Measurements from ENCODE around the gene SLC35D3. TPM values are rescaled to one million over a fixed set of nuclear protein-coding genes. Genes with fewer than 3 reads are reported as not detected.
A peak's percentile ranks its signal among the peaks of the same experiment; 100 is the strongest.
"Not testable (repeated sequence)": the region's sequence is repeated elsewhere in the genome, so short reads cannot be mapped to it uniquely, and the experiment has no call there.

Gene SLC35D3
- total and polyA plus RNA-seq, 2 donors: 0.02 to 0.09 TPM

- Histone ChIP-seq H3K27me3 (ENCODE audit: control insufficient read depth in 2 of 2, insufficient read depth in 1 of 2, low read length in 1 of 2) (no peaks in the 10 kb centered on the region), H3K36me3 (ENCODE audit: control insufficient read depth in 2 of 2, insufficient read depth in 2 of 2, low read length in 1 of 2) (peaks cover 0 to 4% of the 10 kb centered on the region in 2 donors), H3K27ac (ENCODE audit: low read depth in 1 of 2, low read length in 1 of 2) (no peak overlapping the region), H3K4me3 (ENCODE audit: low read length in 2 of 2) (no peak overlapping the region), H3K9me3 (ENCODE audit: control insufficient read depth in 2 of 2, insufficient read depth in 1 of 2, low read length in 1 of 2) (no peaks in the 10 kb centered on the region), H3K4me1 (ENCODE audit: control insufficient read depth in 2 of 2, insufficient read depth in 2 of 2, low read length in 2 of 2) (no peaks in the 10 kb centered on the region)
- 94% methylated on average over 3 of the region's 3 CpGs for WGBS
- DNase-seq (ENCODE audit: low read depth in 6 of 9, low spot score in 9 of 9): no peak
These were observed 31.1 kb upstream of the SLC35D3 start for GRCh38 chr6:136890986-136891385.

- Histone ChIP-seq H3K9me3 (ENCODE audit: control insufficient read depth in 2 of 2, insufficient read depth in 1 of 2, low read length in 1 of 2) (no peaks in the 10 kb centered on the region), H3K4me3 (ENCODE audit: low read length in 2 of 2) (no peak overlapping the region), H3K36me3 (ENCODE audit: control insufficient read depth in 2 of 2, insufficient read depth in 2 of 2, low read length in 1 of 2) (peaks cover 0 to 4% of the 10 kb centered on the region in 2 donors), H3K4me1 (ENCODE audit: control insufficient read depth in 2 of 2, insufficient read depth in 2 of 2, low read length in 2 of 2) (no peaks in the 10 kb centered on the region), H3K27ac (ENCODE audit: low read depth in 1 of 2, low read length in 1 of 2) (no peak overlapping the region), H3K27me3 (ENCODE audit: control insufficient read depth in 2 of 2, insufficient read depth in 1 of 2, low read length in 1 of 2) (no peaks in the 10 kb centered on the region)
- no peak for DNase-seq (ENCODE audit: low read depth in 6 of 9, low spot score in 9 of 9)
- WGBS: 88% methylated on average over 5 of the region's 5 CpGs
These were observed 28.9 kb upstream of the SLC35D3 start for GRCh38 chr6:136893187-136893586.

- Histone ChIP-seq H3K4me3 (ENCODE audit: low read length in 2 of 2) (no peak overlapping the region), H3K36me3 (ENCODE audit: control insufficient read depth in 2 of 2, insufficient read depth in 2 of 2, low read length in 1 of 2) (peaks cover 7 to 11% of the 10 kb centered on the region in 2 donors), H3K9me3 (ENCODE audit: control insufficient read depth in 2 of 2, insufficient read depth in 1 of 2, low read length in 1 of 2) (no peaks in the 10 kb centered on the region), H3K4me1 (ENCODE audit: control insufficient read depth in 2 of 2, insufficient read depth in 2 of 2, low read length in 2 of 2) (no peaks in the 10 kb centered on the region), H3K27ac (ENCODE audit: low read depth in 1 of 2, low read length in 1 of 2) (no peak overlapping the region), H3K27me3 (ENCODE audit: control insufficient read depth in 2 of 2, insufficient read depth in 1 of 2, low read length in 1 of 2) (no peaks in the 10 kb centered on the region)
- DNase-seq (ENCODE audit: low read depth in 6 of 9, low spot score in 9 of 9): no peak
- 98% methylated on average over 3 of the region's 3 CpGs for WGBS
These were observed 26.2 kb upstream of the SLC35D3 start for GRCh38 chr6:136895901-136896300.

- H3K4me1 ChIP-seq (ENCODE audit: control insufficient read depth in 2 of 2, insufficient read depth in 2 of 2, low read length in 2 of 2): no peaks in the 10 kb centered on the region
- H3K9me3 ChIP-seq (ENCODE audit: control insufficient read depth in 2 of 2, insufficient read depth in 1 of 2, low read length in 1 of 2): peaks cover 0 to 1% of the 10 kb centered on the region in 2 donors
- no peaks in the 10 kb centered on the region for H3K27me3 ChIP-seq (ENCODE audit: control insufficient read depth in 2 of 2, insufficient read depth in 1 of 2, low read length in 1 of 2)
- DNase-seq (ENCODE audit: low read depth in 6 of 9, low spot score in 9 of 9): no peak
- peaks cover 12 to 15% of the 10 kb centered on the region in 2 donors for H3K36me3 ChIP-seq (ENCODE audit: control insufficient read depth in 2 of 2, insufficient read depth in 2 of 2, low read length in 1 of 2)
- WGBS: 100% methylated on average over 1 of the region's 1 CpG
- H3K4me3 ChIP-seq (ENCODE audit: low read length in 2 of 2): no peak overlapping the region
- no peak overlapping the region for H3K27ac ChIP-seq (ENCODE audit: low read depth in 1 of 2, low read length in 1 of 2)
These were observed 25.0 kb upstream of the SLC35D3 start for GRCh38 chr6:136897071-136897470.

GRCh38 chr6:136901212-136901784, 20.8 kb upstream of the SLC35D3 start:
- Histone ChIP-seq H3K4me1 (ENCODE audit: control insufficient read depth in 2 of 2, insufficient read depth in 2 of 2, low read length in 2 of 2) (no peaks in the 10 kb centered on the region), H3K27ac (ENCODE audit: low read depth in 1 of 2, low read length in 1 of 2) (no peak overlapping the region), H3K27me3 (ENCODE audit: control insufficient read depth in 2 of 2, insufficient read depth in 1 of 2, low read length in 1 of 2) (no peaks in the 10 kb centered on the region), H3K4me3 (ENCODE audit: low read length in 2 of 2) (no peak overlapping the region), H3K9me3 (ENCODE audit: control insufficient read depth in 2 of 2, insufficient read depth in 1 of 2, low read length in 1 of 2) (peaks cover 0 to 1% of the 10 kb centered on the region in 2 donors), H3K36me3 (ENCODE audit: control insufficient read depth in 2 of 2, insufficient read depth in 2 of 2, low read length in 1 of 2) (peaks cover 11 to 23% of the 10 kb centered on the region in 2 donors)
- WGBS: 98% methylated on average over 5 of the region's 5 CpGs
- no peak for DNase-seq (ENCODE audit: low read depth in 6 of 9, low spot score in 9 of 9)

- not testable (repeated sequence) for H3K4me3 ChIP-seq (ENCODE audit: low read length in 2 of 2); H3K27ac ChIP-seq (ENCODE audit: low read depth in 1 of 2, low read length in 1 of 2); H3K9me3 ChIP-seq (ENCODE audit: control insufficient read depth in 2 of 2, insufficient read depth in 1 of 2, low read length in 1 of 2); DNase-seq (ENCODE audit: low read depth in 6 of 9, low spot score in 9 of 9); H3K27me3 ChIP-seq (ENCODE audit: control insufficient read depth in 2 of 2, insufficient read depth in 1 of 2, low read length in 1 of 2); H3K4me1 ChIP-seq (ENCODE audit: control insufficient read depth in 2 of 2, insufficient read depth in 2 of 2, low read length in 2 of 2)
- WGBS: 99% methylated on average over 3 of the region's 3 CpGs
- peaks cover 11 to 23% of the 10 kb centered on the region in 2 donors for H3K36me3 ChIP-seq (ENCODE audit: control insufficient read depth in 2 of 2, insufficient read depth in 2 of 2, low read length in 1 of 2)
These were observed 17.6 kb upstream of the SLC35D3 start for GRCh38 chr6:136904477-136904876.

- Histone ChIP-seq H3K36me3 (ENCODE audit: control insufficient read depth in 2 of 2, insufficient read depth in 2 of 2, low read length in 1 of 2) (no peaks in the 10 kb centered on the region), H3K4me1 (ENCODE audit: control insufficient read depth in 2 of 2, insufficient read depth in 2 of 2, low read length in 2 of 2) (no peaks in the 10 kb centered on the region), H3K27ac (ENCODE audit: low read depth in 1 of 2, low read length in 1 of 2) (no peak overlapping the region), H3K4me3 (ENCODE audit: low read length in 2 of 2) (no peak overlapping the region), H3K9me3 (ENCODE audit: control insufficient read depth in 2 of 2, insufficient read depth in 1 of 2, low read length in 1 of 2) (no peaks in the 10 kb centered on the region), H3K27me3 (ENCODE audit: control insufficient read depth in 2 of 2, insufficient read depth in 1 of 2, low read length in 1 of 2) (peaks cover 12 to 13% of the 10 kb centered on the region in 2 donors)
- DNase-seq (ENCODE audit: low read depth in 6 of 9, low spot score in 9 of 9): no peak
- 98% methylated on average over 1 of the region's 1 CpG for WGBS
These were observed 7.2 kb upstream of the SLC35D3 start for GRCh38 chr6:136914947-136915346.

- peaks cover 39 to 51% of the 10 kb centered on the region in 2 donors for H3K27me3 ChIP-seq (ENCODE audit: control insufficient read depth in 2 of 2, insufficient read depth in 1 of 2, low read length in 1 of 2)
- no peak overlapping the region for H3K4me3 ChIP-seq (ENCODE audit: low read length in 2 of 2)
- no peaks in the 10 kb centered on the region for H3K36me3 ChIP-seq (ENCODE audit: control insufficient read depth in 2 of 2, insufficient read depth in 2 of 2, low read length in 1 of 2)
- 98% methylated on average over 3 of the region's 3 CpGs for WGBS
- peaks cover 0 to 5% of the 10 kb centered on the region in 2 donors for H3K9me3 ChIP-seq (ENCODE audit: control insufficient read depth in 2 of 2, insufficient read depth in 1 of 2, low read length in 1 of 2)
- peaks cover 10 to 28% of the 10 kb centered on the region in 2 donors for H3K4me1 ChIP-seq (ENCODE audit: control insufficient read depth in 2 of 2, insufficient read depth in 2 of 2, low read length in 2 of 2)
- DNase-seq (ENCODE audit: low read depth in 6 of 9, low spot score in 9 of 9): no peak
- no peak overlapping the region for H3K27ac ChIP-seq (ENCODE audit: low read depth in 1 of 2, low read length in 1 of 2)
These were observed 3.4 kb upstream of the SLC35D3 start for GRCh38 chr6:136918706-136919105.

GRCh38 chr6:136920216-136920615, 1.9 kb upstream of the SLC35D3 start:
- H3K27me3 ChIP-seq (ENCODE audit: control insufficient read depth in 2 of 2, insufficient read depth in 1 of 2, low read length in 1 of 2): peaks cover 51 to 65% of the 10 kb centered on the region in 2 donors
- H3K27ac ChIP-seq (ENCODE audit: low read depth in 1 of 2, low read length in 1 of 2): no peak overlapping the region
- peak in 2 of 9 donors; percentile 4 to 48 for DNase-seq (ENCODE audit: low read depth in 6 of 9, low spot score in 9 of 9)
- H3K4me1 ChIP-seq (ENCODE audit: control insufficient read depth in 2 of 2, insufficient read depth in 2 of 2, low read length in 2 of 2): peaks cover 10 to 28% of the 10 kb centered on the region in 2 donors
- 7% methylated on average over 6 of the region's 6 CpGs for WGBS
- H3K36me3 ChIP-seq (ENCODE audit: control insufficient read depth in 2 of 2, insufficient read depth in 2 of 2, low read length in 1 of 2): no peaks in the 10 kb centered on the region
- peaks cover 0 to 5% of the 10 kb centered on the region in 2 donors for H3K9me3 ChIP-seq (ENCODE audit: control insufficient read depth in 2 of 2, insufficient read depth in 1 of 2, low read length in 1 of 2)
- H3K4me3 ChIP-seq (ENCODE audit: low read length in 2 of 2): no peak overlapping the region

Measured in thymus (tissue), 11 donors.